Forelimb muscle (tissue), 1 donor: ENCODE results near the gene DDIT3. TPM values are rescaled to one million over a fixed set of nuclear protein-coding genes. Genes with fewer than 3 reads are reported as not detected.

ENCODE experiments used
- DNase-seq: peaks from one replicate; pipeline ENCODE4 v3.0.0-alpha.2; 2013; ENCODE audit warnings: low read depth
- polyA plus RNA-seq: library from polyadenylated mRNA; unstranded; fragments of 120-200 nt; gene quantifications from one replicate; pipeline ENCODE4 v1.2.1, GENCODE V29; 2013; ENCODE audit not compliant: insufficient read length

Gene DDIT3
- polyA plus RNA-seq, 1 donor, result 12.6 TPM

GRCh38 chr12:57547288-57548012 lies 27.1 kb upstream of the DDIT3 start:
- no peak for DNase-seq

GRCh38 chr12:57546438-57547287 lies 26.3 kb upstream of the DDIT3 start, which contains the start of gene DCTN2:
TSS of gene DCTN2 (minus strand) at chr12:57547192. CDS start at chr12:57547063, 129 bp downstream.
- peak; percentile 95 for DNase-seq

GRCh38 chr12:57545809-57546437 lies 25.6 kb upstream of the DDIT3 start:
- DNase-seq, result no peak

GRCh38 chr12:57543581-57543980 lies 23.3 kb upstream of the DDIT3 start:
- no peak for DNase-seq

- no peak for DNase-seq
Measured at GRCh38 chr12:57541717-57542116, 21.4 kb upstream of the DDIT3 start.

- DNase-seq, result no peak
Measured at GRCh38 chr12:57541001-57541400, 20.7 kb upstream of the DDIT3 start.

- DNase-seq, result no peak
Measured at GRCh38 chr12:57539134-57539768, 18.9 kb upstream of the DDIT3 start.

- no peak for DNase-seq
Measured at GRCh38 chr12:57536597-57536942, 16.3 kb upstream of the DDIT3 start.

GRCh38 chr12:57535764-57536596 lies 15.7 kb upstream of the DDIT3 start:
- no peak for DNase-seq

- DNase-seq, result no peak
Measured at GRCh38 chr12:57534991-57535543, 14.8 kb upstream of the DDIT3 start.

GRCh38 chr12:57534250-57534649 lies 13.9 kb upstream of the DDIT3 start:
- DNase-seq, result no peak

- no peak for DNase-seq
Measured at GRCh38 chr12:57533108-57533507, 12.8 kb upstream of the DDIT3 start.

GRCh38 chr12:57531836-57532235 lies 11.5 kb upstream of the DDIT3 start:
- no peak for DNase-seq

GRCh38 chr12:57530396-57531142 lies 10.3 kb upstream of the DDIT3 start:
- DNase-seq, result no peak

GRCh38 chr12:57529831-57530230 lies 9.5 kb upstream of the DDIT3 start:
- no peak for DNase-seq

GRCh38 chr12:57528831-57529555 lies 8.7 kb upstream of the DDIT3 start:
- no peak for DNase-seq

GRCh38 chr12:57528176-57528575 lies 7.9 kb upstream of the DDIT3 start:
- no peak for DNase-seq

- DNase-seq, result no peak
Measured at GRCh38 chr12:57527184-57527583, 6.9 kb upstream of the DDIT3 start.

GRCh38 chr12:57526477-57527126 lies 6.3 kb upstream of the DDIT3 start:
- DNase-seq, result no peak
